Epithelial cell of esophagus (primary cell): Measurements from ENCODE around the gene SLIT3.

Experiments
- DNase-seq: peaks from one replicate; pipeline ENCODE4 v3.0.0; 2010; ENCODE audit warnings: low read depth
- H3K4me3 ChIP-seq: 2 replicates; pipeline ENCODE4 v1.5.1; 2011; ENCODE audit warnings: mild to moderate bottlenecking, low read length, control low read depth
- CTCF ChIP-seq: IDR thresholded peaks from 2 replicates; pipeline ENCODE4 v1.5.1; 2011; ENCODE audit warnings: low read depth, mild to moderate bottlenecking, low read length, control low read depth, inconsistent platforms; ENCODE audit not compliant: insufficient read depth; ENCODE audit errors: missing control alignments

SLIT3 gene

GRCh38 chr5:168976311-168976970 is 324.5 kb downstream of the SLIT3 start:
- no peak for DNase-seq
- H3K4me3 ChIP-seq, result no peak overlapping the region
- TF ChIP-seq CTCF, result no peak

GRCh38 chr5:168975331-168975730 is 325.6 kb downstream of the SLIT3 start:
- no peak overlapping the region for H3K4me3 ChIP-seq
- no peak for DNase-seq
- TF ChIP-seq CTCF, result no peak

- no peak overlapping the region for H3K4me3 ChIP-seq
- DNase-seq, result no peak
- no peak for TF ChIP-seq CTCF
Measured at GRCh38 chr5:168974082-168974481, 326.9 kb downstream of the SLIT3 start.

- TF ChIP-seq CTCF, result no peak
- H3K4me3 ChIP-seq, result no peak overlapping the region
- no peak for DNase-seq
Measured at GRCh38 chr5:168972731-168973130, 328.2 kb downstream of the SLIT3 start.

- no peak overlapping the region for H3K4me3 ChIP-seq
- DNase-seq, result no peak
- TF ChIP-seq CTCF, result no peak
Measured at GRCh38 chr5:168971100-168971499, 329.8 kb downstream of the SLIT3 start.

GRCh38 chr5:168969326-168969886 is 331.5 kb downstream of the SLIT3 start:
- no peak for DNase-seq
- no peak overlapping the region for H3K4me3 ChIP-seq
- no peak for TF ChIP-seq CTCF

- TF ChIP-seq CTCF, result no peak
- H3K4me3 ChIP-seq, result no peak overlapping the region
- DNase-seq, result no peak
Measured at GRCh38 chr5:168967882-168968620, 332.9 kb downstream of the SLIT3 start.
